ENCODE data around the gene CFAP251. TPM values are rescaled to one million over a fixed set of nuclear protein-coding genes. Genes with fewer than 3 reads are reported as not detected.
A peak's percentile ranks its signal among the peaks of the same experiment; 100 is the strongest.

CFAP251 gene
- total RNA-seq, 2 experiments from 2014 or later, result 1.9 to 2.2 TPM

DNA sequence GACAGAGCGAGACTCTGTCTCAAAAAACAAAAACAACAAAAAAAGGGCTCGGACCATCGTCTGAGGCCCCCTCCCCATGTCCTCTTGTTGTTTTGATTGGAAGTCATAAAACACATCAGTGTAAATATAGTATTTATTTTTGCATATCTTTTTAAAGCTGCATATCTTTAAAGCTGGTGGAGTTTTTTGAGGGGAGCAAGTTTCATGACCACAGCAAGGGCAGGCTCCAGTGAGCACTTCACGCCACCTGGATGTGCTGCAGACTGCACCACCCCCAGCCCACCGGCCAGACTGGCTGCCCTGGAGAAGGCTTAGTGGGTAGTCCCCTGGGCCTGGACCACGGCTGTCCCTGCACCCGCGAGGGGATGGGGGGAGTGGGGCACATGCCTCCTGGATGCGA is 91.3 kb downstream of the CFAP251 start:
- Mint-ChIP-seq H3K27ac (no peak overlapping the region), H3K4me3 (no peak overlapping the region), H3K9me3 (no peaks in the 10 kb centered on the region), H3K27me3 (peaks cover 13% of the 10 kb centered on the region), H3K4me1 (peaks cover 27% of the 10 kb centered on the region), H3K36me3 (ENCODE audit: low read depth) (no peaks in the 10 kb centered on the region)
- no peak for DNase-seq
- CTCF ChIA-PET, result interaction anchor here (0.8 kb wide), 1 partner anchor 91 kb away, joined by 3 read pairs; the partner anchor contains the start of gene CFAP251
- POLR2A ChIA-PET, result interaction anchor here (0.9 kb wide), 1 partner anchor 208 kb away, joined by 3 read pairs; no protein-coding TSS in a partner anchor

GRCh38 chr12:122012184-122012583 is 93.8 kb downstream of the CFAP251 start:
- H3K27me3 Mint-ChIP-seq, result peaks cover 8% of the 10 kb centered on the region
- H3K27ac Mint-ChIP-seq, result no peak overlapping the region
- CTCF ChIA-PET, result interaction anchor here (0.8 to 1.1 kb wide), 2 partner anchors 94 to 111 kb away, joined by 3 to 4 read pairs; partner anchors contain the start of gene CFAP251

DNA sequence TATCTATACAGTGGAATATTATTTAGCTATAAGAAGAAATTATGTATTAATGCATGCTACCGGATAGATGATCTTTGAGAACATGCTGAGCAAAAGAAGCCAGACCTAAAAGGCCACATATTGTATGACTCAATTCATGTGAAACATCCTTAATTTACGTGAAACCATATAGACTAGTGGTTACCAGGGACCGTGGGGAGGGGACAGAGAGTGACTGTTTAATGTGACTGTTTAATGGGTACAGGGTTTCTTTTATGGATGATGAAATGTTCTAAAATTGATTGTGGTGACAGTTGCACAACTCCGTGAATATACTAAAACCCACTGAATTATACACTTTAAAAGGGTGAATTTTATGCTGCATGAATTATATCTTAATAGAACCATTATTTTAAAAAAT is 94.7 kb downstream of the CFAP251 start:
- ChIA-PET POLR2A (no interaction called here), CTCF (no interaction called here)
- Mint-ChIP-seq H3K4me1 (peaks cover 4% of the 10 kb centered on the region), H3K36me3 (ENCODE audit: low read depth) (no peaks in the 10 kb centered on the region), H3K27me3 (peaks cover 4% of the 10 kb centered on the region), H3K27ac (no peak overlapping the region), H3K4me3 (no peak overlapping the region), H3K9me3 (no peaks in the 10 kb centered on the region)
- DNase-seq, result no peak

More at GRCh38 chr12:122012184-122012583, 93.8 kb downstream of the CFAP251 start:
- POLR2A ChIA-PET, result no interaction called here
- no peak overlapping the region for H3K4me3 Mint-ChIP-seq
- no peaks in the 10 kb centered on the region for H3K36me3 Mint-ChIP-seq (ENCODE audit: low read depth)
- peaks cover 9% of the 10 kb centered on the region for H3K4me1 Mint-ChIP-seq
- DNase-seq, result no peak
- H3K9me3 Mint-ChIP-seq, result no peaks in the 10 kb centered on the region

DNA sequence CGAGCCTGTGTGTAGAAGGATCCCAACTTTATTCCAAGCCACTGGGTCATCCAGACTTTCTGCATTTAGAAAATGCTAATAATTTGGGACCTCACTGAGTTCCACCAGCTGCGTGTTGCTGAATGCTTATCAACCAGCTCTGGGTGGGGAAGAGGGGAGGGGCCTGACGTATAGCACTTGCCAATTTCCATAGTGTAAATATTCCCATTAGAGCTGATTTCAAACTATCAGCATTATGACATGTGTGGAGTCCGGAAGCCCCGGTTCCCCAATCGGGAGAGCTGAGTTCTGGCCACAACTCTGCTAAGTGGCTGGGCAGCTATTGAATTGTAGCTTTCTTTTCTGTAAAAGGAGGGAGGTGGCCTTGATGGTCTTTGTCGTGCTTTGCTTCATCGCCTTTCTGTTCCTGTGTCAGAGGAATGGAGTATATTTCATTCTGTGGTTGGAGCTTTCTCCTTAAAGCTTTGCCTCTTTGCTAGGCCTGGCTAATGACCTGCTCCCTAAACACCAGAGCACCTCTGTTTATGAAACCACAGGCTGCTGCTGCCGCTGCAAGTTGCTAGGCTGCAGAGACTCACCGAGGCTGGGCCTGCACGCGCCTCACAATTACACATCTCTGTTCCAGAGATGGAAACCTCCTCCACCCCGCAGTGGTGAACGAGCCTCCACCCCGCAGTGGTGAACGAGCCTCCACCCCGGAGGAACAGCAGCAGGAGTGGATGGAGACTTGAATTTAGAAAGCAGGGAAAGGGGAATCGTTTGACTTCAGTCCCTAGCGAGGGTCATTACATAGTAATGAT is 95.6 kb downstream of the CFAP251 start:
- CTCF ChIA-PET, result no interaction called here
- POLR2A ChIA-PET, result no interaction called here
- Mint-ChIP-seq H3K9me3 (peaks cover 1% of the 10 kb centered on the region), H3K4me1 (peaks cover 4% of the 10 kb centered on the region), H3K27ac (no peak overlapping the region), H3K36me3 (ENCODE audit: low read depth) (no peaks in the 10 kb centered on the region), H3K27me3 (peaks cover 8% of the 10 kb centered on the region), H3K4me3 (no peak overlapping the region)
- no peak for DNase-seq

GRCh38 chr12:122014781-122015180 is 96.4 kb downstream of the CFAP251 start:
- Mint-ChIP-seq H3K27ac (no peak overlapping the region), H3K36me3 (ENCODE audit: low read depth) (no peaks in the 10 kb centered on the region), H3K4me3 (no peak overlapping the region), H3K4me1 (peaks cover 4% of the 10 kb centered on the region), H3K27me3 (peaks cover 14% of the 10 kb centered on the region), H3K9me3 (peaks cover 2% of the 10 kb centered on the region)
- ChIA-PET CTCF (no interaction called here), POLR2A (no interaction called here)
- no peak for DNase-seq

GRCh38 chr12:122018457-122018856 is 100.1 kb downstream of the CFAP251 start:
- peaks cover 30% of the 10 kb centered on the region for H3K27me3 Mint-ChIP-seq
- no peak overlapping the region for H3K27ac Mint-ChIP-seq
- no peak overlapping the region for H3K4me3 Mint-ChIP-seq
- H3K9me3 Mint-ChIP-seq, result peaks cover 2% of the 10 kb centered on the region
- peaks cover 15% of the 10 kb centered on the region for H3K4me1 Mint-ChIP-seq
- ChIA-PET POLR2A (no interaction called here), CTCF (no interaction called here)
- no peaks in the 10 kb centered on the region for H3K36me3 Mint-ChIP-seq (ENCODE audit: low read depth)
- no peak for DNase-seq

- Mint-ChIP-seq H3K36me3 (ENCODE audit: low read depth) (no peaks in the 10 kb centered on the region), H3K27ac (no peak overlapping the region), H3K27me3 (peaks cover 31% of the 10 kb centered on the region), H3K4me3 (no peak overlapping the region), H3K9me3 (peaks cover 2% of the 10 kb centered on the region), H3K4me1 (peaks cover 13% of the 10 kb centered on the region)
- ChIA-PET POLR2A (no interaction called here), CTCF (no interaction called here)
- no peak for DNase-seq
Observed at GRCh38 chr12:122018937-122019336, 100.5 kb downstream of the CFAP251 start.

DNA sequence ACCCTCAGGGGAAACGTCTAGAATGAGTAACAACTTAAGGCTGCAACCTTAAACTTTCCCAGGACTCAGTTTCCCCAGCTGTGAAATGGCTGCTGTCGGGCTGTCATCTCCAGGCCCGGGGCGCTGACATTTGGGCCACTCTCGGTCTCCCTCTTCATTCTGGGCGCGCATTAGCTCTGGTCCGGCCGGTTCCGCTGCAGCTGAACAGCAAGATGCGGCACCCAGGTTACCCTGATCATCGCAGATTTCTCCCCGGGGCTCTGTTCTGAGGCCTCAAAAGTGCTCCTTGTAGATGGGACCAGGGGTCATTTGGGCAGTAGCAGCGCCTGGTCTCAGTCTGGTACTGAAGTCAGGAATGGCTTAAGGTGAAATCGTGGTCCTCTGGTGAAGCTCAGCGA is 102.4 kb downstream of the CFAP251 start:
- CTCF ChIA-PET, result interaction anchor here (1.2 kb wide), 2 partner anchors 14 to 102 kb away, joined by 5 read pairs; partner anchors contain the start of gene CFAP251
- peak overlapping the region; percentile 78 for H3K4me3 Mint-ChIP-seq
- no peak overlapping the region for H3K27ac Mint-ChIP-seq
- H3K36me3 Mint-ChIP-seq (ENCODE audit: low read depth), result no peaks in the 10 kb centered on the region
- DNase-seq, result no peak
- H3K9me3 Mint-ChIP-seq, result peaks cover 2% of the 10 kb centered on the region
- POLR2A ChIA-PET, result interaction anchor here (1.2 to 1.6 kb wide), 2 partner anchors 14 to 29 kb away, joined by 8 to 13 read pairs; no protein-coding TSS in a partner anchor
- H3K27me3 Mint-ChIP-seq, result peaks cover 31% of the 10 kb centered on the region
- peaks cover 11% of the 10 kb centered on the region for H3K4me1 Mint-ChIP-seq

DNA sequence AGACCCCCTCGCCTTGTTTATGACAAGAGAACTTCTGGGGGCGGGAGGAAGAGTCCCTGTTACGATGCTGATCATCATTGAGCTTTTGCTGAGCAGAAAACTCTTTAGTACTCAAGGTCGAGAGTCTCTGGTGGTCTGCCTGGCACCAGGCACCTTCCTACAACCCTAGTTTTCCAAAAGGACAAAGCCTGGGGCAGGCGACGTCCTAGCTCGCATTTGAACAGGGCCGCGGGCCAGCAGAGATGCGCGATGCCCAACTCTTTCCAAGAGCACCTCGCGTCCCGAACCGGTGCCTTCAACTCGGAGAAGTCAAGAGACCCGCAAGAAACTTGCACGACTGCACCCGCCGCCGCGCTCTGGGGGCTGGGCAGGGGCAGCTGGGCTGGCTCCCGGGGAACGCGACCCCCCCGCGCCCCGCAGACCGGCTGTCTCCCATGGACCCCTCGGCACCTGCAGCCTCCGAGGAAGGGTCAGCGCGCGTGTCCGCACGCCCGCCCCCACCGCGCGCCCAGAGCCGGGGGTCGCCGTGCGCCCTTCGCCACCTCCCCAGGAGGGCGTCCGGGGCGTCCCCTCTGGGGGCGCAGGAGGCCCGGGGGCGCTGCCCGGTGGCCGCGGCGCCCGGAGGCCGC is 102.9 kb downstream of the CFAP251 start:
- Mint-ChIP-seq H3K27ac (peak overlapping the region; percentile 47), H3K9me3 (peaks cover 2% of the 10 kb centered on the region), H3K36me3 (ENCODE audit: low read depth) (no peaks in the 10 kb centered on the region), H3K4me1 (peaks cover 11% of the 10 kb centered on the region), H3K4me3 (peak overlapping the region; percentile 87), H3K27me3 (peaks cover 31% of the 10 kb centered on the region)
- ChIA-PET CTCF (interaction anchor here (0.6 to 1.2 kb wide), 3 partner anchors 15 to 593 kb away, joined by 3 to 5 read pairs (median 5); partner anchors contain the start of gene CFAP251), POLR2A (interaction anchor here (0.6 to 1.6 kb wide), 3 partner anchors 15 to 395 kb away, joined by 3 to 13 read pairs (median 8); partner anchors contain the start of gene ORAI1)
- DNase-seq, result peak; percentile 20

- ChIA-PET CTCF (interaction anchor here (0.6 to 1.2 kb wide), 3 partner anchors 16 to 593 kb away, joined by 3 to 5 read pairs (median 5); partner anchors contain the start of gene CFAP251), POLR2A (interaction anchor here (0.6 to 2.1 kb wide), 4 partner anchors 15 to 396 kb away, joined by 3 to 13 read pairs (median 8); partner anchors contain the start of gene ORAI1)
- Mint-ChIP-seq H3K36me3 (ENCODE audit: low read depth) (no peaks in the 10 kb centered on the region), H3K27ac (peak within 1 kb of the TSS; percentile 61), H3K27me3 (peaks cover 31% of the 10 kb centered on the region), H3K4me3 (peak within 1 kb of the TSS; percentile 87), H3K9me3 (peaks cover 2% of the 10 kb centered on the region), H3K4me1 (peaks cover 11% of the 10 kb centered on the region)
- peak; percentile 62 for DNase-seq
Observed at GRCh38 chr12:122021822-122022392, 103.5 kb downstream of the CFAP251 start, which contains the start of gene BCL7A. Gene BCL7A (plus strand): TSS chr12:122021884. CDS start chr12:122022092, 208 bp downstream.

GRCh38 chr12:122022393-122023338 is 104.3 kb downstream of the CFAP251 start:
- Mint-ChIP-seq H3K4me1 (peaks cover 11% of the 10 kb centered on the region), H3K9me3 (peaks cover 2% of the 10 kb centered on the region), H3K36me3 (ENCODE audit: low read depth) (no peaks in the 10 kb centered on the region), H3K4me3 (peak overlapping the region; percentile 70), H3K27me3 (peaks cover 34% of the 10 kb centered on the region), H3K27ac (no peak overlapping the region)
- ChIA-PET POLR2A (interaction anchor here (1.0 to 2.1 kb wide), 2 partner anchors 16 to 31 kb away, joined by 5 to 9 read pairs; no protein-coding TSS in a partner anchor), CTCF (interaction anchor here (1.0 to 1.2 kb wide), 2 partner anchors 32 to 104 kb away, joined by 3 read pairs; partner anchors contain the start of gene CFAP251)
- DNase-seq, result peak; percentile 43
